Stimulated activated CD8-positive, alpha-beta memory T cell treated with anti-CD3 and anti-CD28 coated beads, Interleukin-7, amount 100 ng/mL, for 1 hour (primary cell): ENCODE results near the gene GNB3.

ENCODE experiments used
- DNase-seq, 2 donors: peaks; one replicate each; pipeline ENCODE4 v3.0.0-alpha.2; 2020; ENCODE audit warnings: low read depth in 2 of 2

The GNB3 gene

GRCh38 chr12:6840761-6841515 lies at the start of gene GNB3:
TSS of gene GNB3 (plus strand) at chr12:6840925. CDS start at chr12:6841288, 363 bp downstream.
- no peak for DNase-seq

- no peak for DNase-seq
These were observed 48.7 kb upstream of the GNB3 start for GRCh38 chr12:6791931-6792520.

GRCh38 chr12:6792522-6793201 lies 48.1 kb upstream of the GNB3 start:
- DNase-seq = no peak

- DNase-seq = no peak
These were observed 45.6 kb upstream of the GNB3 start for GRCh38 chr12:6795088-6795487.

GRCh38 chr12:6796576-6796975 lies 44.1 kb upstream of the GNB3 start:
- no peak for DNase-seq

GRCh38 chr12:6799147-6799546 lies 41.6 kb upstream of the GNB3 start:
- DNase-seq = no peak

- no peak for DNase-seq
These were observed 33.6 kb upstream of the GNB3 start for GRCh38 chr12:6807170-6807569.

GRCh38 chr12:6809056-6809455 lies 31.7 kb upstream of the GNB3 start:
- no peak for DNase-seq

- DNase-seq = no peak
These were observed 30.0 kb upstream of the GNB3 start for GRCh38 chr12:6810758-6811157.

GRCh38 chr12:6813363-6813762 lies 27.4 kb upstream of the GNB3 start:
- DNase-seq = no peak

- DNase-seq = no peak
These were observed 24.1 kb upstream of the GNB3 start for GRCh38 chr12:6816598-6816997.

- DNase-seq = no peak
These were observed 23.6 kb upstream of the GNB3 start for GRCh38 chr12:6817098-6817497.

- DNase-seq = no peak
These were observed 23.0 kb upstream of the GNB3 start for GRCh38 chr12:6817662-6818157.

GRCh38 chr12:6818222-6818621 lies 22.5 kb upstream of the GNB3 start:
- DNase-seq = no peak

GRCh38 chr12:6818645-6819044 lies 22.1 kb upstream of the GNB3 start:
- no peak for DNase-seq

- no peak for DNase-seq
These were observed 21.4 kb upstream of the GNB3 start for GRCh38 chr12:6819106-6820030.

- DNase-seq = no peak
These were observed 20.6 kb upstream of the GNB3 start for GRCh38 chr12:6820166-6820565.

- no peak for DNase-seq
These were observed 18.9 kb upstream of the GNB3 start, which contains the start of gene GPR162 for GRCh38 chr12:6821591-6822425. TSS of gene GPR162 (plus strand) at chr12:6821821. CDS start at chr12:6823899, 2,078 bp downstream.

- DNase-seq = no peak
These were observed 18.1 kb upstream of the GNB3 start for GRCh38 chr12:6822426-6823135.
